H1 (cell line): ENCODE results near the gene EXOSC6. TPM values are rescaled to one million over a fixed set of nuclear protein-coding genes. Genes with fewer than 3 reads are reported as not detected.

ENCODE experiments used
- POLR2A ChIP-seq, 2 experiments: IDR thresholded peaks; 1 replicate in 1 of 2; 2 replicates in 1 of 2; pipeline ENCODE4 v1.6.1; 2011; ENCODE audit warnings: low read depth in 2 of 2, low read length in 2 of 2, mild to moderate bottlenecking in 2 of 2; ENCODE audit errors: control extremely low read depth in 1 of 2
- RXRA ChIP-seq: IDR thresholded peaks from 2 replicates; pipeline ENCODE4 v1.6.1; 2011; ENCODE audit warnings: low read depth, mild to moderate bottlenecking, low read length, moderate library complexity; ENCODE audit not compliant: insufficient read depth
- SUZ12 ChIP-seq: fragments of 200-600 bp; sonication (generic); IDR thresholded peaks from 2 replicates; pipeline ENCODE4 v1.6.1; 2012; ENCODE audit warnings: mild to moderate bottlenecking, inconsistent platforms, low read length, moderate library complexity, mixed read lengths
- polyA plus RNA-seq, 7 experiments: library from polyadenylated mRNA; depleted of rRNA in 3 of 7; stranded (reverse) in 5 of 7; unstranded in 2 of 7; fragments of >200 nt in 5 of 7; fragments of 200-250 nt in 2 of 7; gene quantifications; 1 replicate in 5 of 7; 2 replicates in 1 of 7; 4 replicates in 1 of 7; pipeline versions ENCODE4 v1.2.1 to v1.2.3, GENCODE V29; 2011 to 2013; ENCODE audit warnings: missing spikeins in 2 of 7, mixed read lengths in 2 of 7
- total RNA-seq: library from RNA; stranded (reverse); fragmentation: NEBNext Ultra II Directional; extraction: Animal tissue kit (Norgen Biotek cat#: 25700); gene quantifications from 2 replicates; pipeline ENCODE4 v1.2.1, GENCODE V29; 2021
- TF ChIP-seq, protein P1 (sequence below), 3 experiments: IDR thresholded peaks; 1 replicate in 2 of 3; 2 replicates in 1 of 3; pipeline versions ENCODE4 v1.5.1 to v1.6.1; 2011; ENCODE audit warnings: low read length in 3 of 3, mild to moderate bottlenecking in 3 of 3, inconsistent platforms in 2 of 3, low read depth in 1 of 3, moderate library complexity in 1 of 3; ENCODE audit not compliant: insufficient read depth in 1 of 3; ENCODE audit errors: control extremely low read depth in 1 of 3

EXOSC6 gene
- total and polyA plus RNA-seq, 2 of the 8 experiments (the other 6 are each of a cell fraction or from before 2014, with no cell fraction given) = 9.7 to 22.5 TPM

DNA sequence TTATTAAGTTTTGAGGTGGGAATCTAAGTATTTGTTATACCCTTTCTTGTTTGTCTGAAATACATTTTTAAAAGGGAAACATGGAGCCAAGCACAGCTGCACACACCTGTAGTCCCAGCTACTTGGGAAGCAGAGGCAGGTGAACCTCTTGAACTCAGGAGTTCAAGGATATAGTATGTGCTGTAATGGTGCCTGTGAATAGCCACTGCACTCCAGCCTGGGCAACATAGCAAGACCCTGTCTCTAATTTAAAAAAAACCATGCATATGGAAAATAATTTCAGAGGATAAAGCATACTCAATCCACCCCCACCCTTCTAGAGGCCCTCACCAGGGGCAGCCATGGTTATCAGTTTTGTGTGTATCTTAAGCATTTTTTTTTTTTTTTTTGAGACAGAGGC is 43.9 kb upstream of the EXOSC6 start (continued):
- TF ChIP-seq, protein P1, sequence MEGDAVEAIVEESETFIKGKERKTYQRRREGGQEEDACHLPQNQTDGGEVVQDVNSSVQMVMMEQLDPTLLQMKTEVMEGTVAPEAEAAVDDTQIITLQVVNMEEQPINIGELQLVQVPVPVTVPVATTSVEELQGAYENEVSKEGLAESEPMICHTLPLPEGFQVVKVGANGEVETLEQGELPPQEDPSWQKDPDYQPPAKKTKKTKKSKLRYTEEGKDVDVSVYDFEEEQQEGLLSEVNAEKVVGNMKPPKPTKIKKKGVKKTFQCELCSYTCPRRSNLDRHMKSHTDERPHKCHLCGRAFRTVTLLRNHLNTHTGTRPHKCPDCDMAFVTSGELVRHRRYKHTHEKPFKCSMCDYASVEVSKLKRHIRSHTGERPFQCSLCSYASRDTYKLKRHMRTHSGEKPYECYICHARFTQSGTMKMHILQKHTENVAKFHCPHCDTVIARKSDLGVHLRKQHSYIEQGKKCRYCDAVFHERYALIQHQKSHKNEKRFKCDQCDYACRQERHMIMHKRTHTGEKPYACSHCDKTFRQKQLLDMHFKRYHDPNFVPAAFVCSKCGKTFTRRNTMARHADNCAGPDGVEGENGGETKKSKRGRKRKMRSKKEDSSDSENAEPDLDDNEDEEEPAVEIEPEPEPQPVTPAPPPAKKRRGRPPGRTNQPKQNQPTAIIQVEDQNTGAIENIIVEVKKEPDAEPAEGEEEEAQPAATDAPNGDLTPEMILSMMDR (IDR thresholded peaks at IDR 0.05; ENCODE audit: control extremely low read depth in 1 of 3, insufficient read depth in 1 of 3, low read depth in 1 of 3, low read length in 3 of 3) = no peak
- TF ChIP-seq SUZ12 = no peak
- TF ChIP-seq RXRA = no peak
- no peak for TF ChIP-seq POLR2A (IDR thresholded peaks at IDR 0.05; ENCODE audit: control extremely low read depth in 1 of 2, low read depth in 2 of 2, low read length in 2 of 2)
- TF ChIP-seq, all 59 proteins: peak for 0
